ENCODE results near the gene TXNRD3. TPM values are rescaled to one million over a fixed set of nuclear protein-coding genes. Genes with fewer than 3 reads are reported as not detected.

Gene TXNRD3
- total RNA-seq, 1 experiment from 2014 or later, result 11.1 TPM

DNA sequence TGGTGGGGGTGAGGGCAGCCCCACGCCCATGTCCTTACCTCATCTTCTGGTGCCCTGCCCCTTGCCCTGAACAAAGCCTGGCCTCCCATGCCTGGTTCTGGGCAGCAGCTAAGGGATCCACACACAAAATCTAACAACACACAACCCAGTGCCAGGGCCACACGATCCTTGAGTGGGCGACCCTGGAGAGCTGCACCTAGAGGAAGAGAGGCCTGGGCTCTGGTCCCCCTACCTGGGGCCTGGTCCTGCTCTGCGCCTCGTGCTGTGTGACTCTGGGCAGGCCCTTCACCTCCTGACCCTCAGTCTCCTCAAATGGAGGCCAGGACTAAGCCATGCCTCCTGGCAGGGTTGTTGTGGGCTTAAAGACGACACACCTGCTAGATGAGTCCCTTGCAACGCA is 76.2 kb downstream of the TXNRD3 start:
- H3K27me3 Mint-ChIP-seq (ENCODE audit: insufficient read depth, unreplicated experiment), result peaks cover 10% of the 10 kb centered on the region
- H3K4me1 Mint-ChIP-seq (ENCODE audit: low read depth, unreplicated experiment), result peaks cover 6% of the 10 kb centered on the region
- no TSS peak for BruUV-seq (replicated peaks)
- no peaks in the 10 kb centered on the region for H3K9me3 ChIP-seq
- ChIA-PET POLR2A (no interaction called here), CTCF (no interaction called here)
- no peaks in the 10 kb centered on the region for H3K27me3 ChIP-seq (replicated peaks; ENCODE audit: control insufficient read depth, insufficient read depth, low read length)
- no peaks in the 10 kb centered on the region for H3K36me3 Mint-ChIP-seq (ENCODE audit: insufficient read depth, unreplicated experiment)
- no peaks in the 10 kb centered on the region for H3K36me3 ChIP-seq (ENCODE audit: control insufficient read depth, insufficient read depth, low read length)
- no peak overlapping the region for H3K27ac Mint-ChIP-seq (ENCODE audit: unreplicated experiment)
- H3K4me1 ChIP-seq, result no peaks in the 10 kb centered on the region
- intact Hi-C loops (cut with micrococcal nuclease; ENCODE audit: unreplicated experiment), result no loop called here
- DNase-seq, result no peak
- no peak overlapping the region for H3K4me3 ChIP-seq (ENCODE audit: low read depth, low read length)
- H3K4me3 Mint-ChIP-seq (ENCODE audit: unreplicated experiment), result no peak overlapping the region
- H3K9me3 Mint-ChIP-seq (ENCODE audit: unreplicated experiment), result no peaks in the 10 kb centered on the region
- TF ChIP-seq, protein P1, sequence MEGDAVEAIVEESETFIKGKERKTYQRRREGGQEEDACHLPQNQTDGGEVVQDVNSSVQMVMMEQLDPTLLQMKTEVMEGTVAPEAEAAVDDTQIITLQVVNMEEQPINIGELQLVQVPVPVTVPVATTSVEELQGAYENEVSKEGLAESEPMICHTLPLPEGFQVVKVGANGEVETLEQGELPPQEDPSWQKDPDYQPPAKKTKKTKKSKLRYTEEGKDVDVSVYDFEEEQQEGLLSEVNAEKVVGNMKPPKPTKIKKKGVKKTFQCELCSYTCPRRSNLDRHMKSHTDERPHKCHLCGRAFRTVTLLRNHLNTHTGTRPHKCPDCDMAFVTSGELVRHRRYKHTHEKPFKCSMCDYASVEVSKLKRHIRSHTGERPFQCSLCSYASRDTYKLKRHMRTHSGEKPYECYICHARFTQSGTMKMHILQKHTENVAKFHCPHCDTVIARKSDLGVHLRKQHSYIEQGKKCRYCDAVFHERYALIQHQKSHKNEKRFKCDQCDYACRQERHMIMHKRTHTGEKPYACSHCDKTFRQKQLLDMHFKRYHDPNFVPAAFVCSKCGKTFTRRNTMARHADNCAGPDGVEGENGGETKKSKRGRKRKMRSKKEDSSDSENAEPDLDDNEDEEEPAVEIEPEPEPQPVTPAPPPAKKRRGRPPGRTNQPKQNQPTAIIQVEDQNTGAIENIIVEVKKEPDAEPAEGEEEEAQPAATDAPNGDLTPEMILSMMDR (IDR thresholded peaks at IDR 0.05; ENCODE audit: insufficient read depth in 1 of 2, low read depth in 1 of 2, low read length in 1 of 2, severe bottlenecking in 1 of 2, unreplicated experiment in 1 of 2), result no peak

DNA sequence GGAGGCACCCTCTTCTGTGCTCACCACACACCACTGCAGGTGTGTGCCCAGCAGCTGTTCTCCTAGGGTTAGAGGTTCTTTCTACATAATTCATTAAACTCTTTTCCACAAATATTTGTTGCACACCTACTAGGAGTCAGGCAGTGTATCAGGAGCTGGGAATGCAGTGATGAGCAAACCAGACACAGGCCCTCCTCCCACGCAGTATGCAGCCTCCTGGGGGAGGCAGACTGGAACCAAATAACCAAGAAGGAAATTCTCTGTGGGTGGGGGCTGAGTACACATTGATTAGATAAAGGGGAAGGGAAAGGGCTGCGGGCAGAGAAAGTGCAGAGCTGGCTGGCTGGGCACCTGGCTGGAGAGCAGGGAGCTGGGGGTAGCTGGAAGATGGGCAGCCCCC is 77.7 kb downstream of the TXNRD3 start:
- CTCF ChIA-PET, result no interaction called here
- intact Hi-C loops (cut with micrococcal nuclease; ENCODE audit: unreplicated experiment), result no loop called here
- Histone ChIP-seq H3K4me1 (no peaks in the 10 kb centered on the region), H3K4me3 (ENCODE audit: low read depth, low read length) (no peak overlapping the region), H3K36me3 (ENCODE audit: control insufficient read depth, insufficient read depth, low read length) (no peaks in the 10 kb centered on the region), H3K9me3 (no peaks in the 10 kb centered on the region), H3K27me3 (replicated peaks; ENCODE audit: control insufficient read depth, insufficient read depth, low read length) (no peaks in the 10 kb centered on the region)
- Mint-ChIP-seq H3K27ac (ENCODE audit: unreplicated experiment) (no peak overlapping the region), H3K27me3 (ENCODE audit: insufficient read depth, unreplicated experiment) (peaks cover 13% of the 10 kb centered on the region), H3K36me3 (ENCODE audit: insufficient read depth, unreplicated experiment) (no peaks in the 10 kb centered on the region), H3K4me1 (ENCODE audit: low read depth, unreplicated experiment) (peaks cover 15% of the 10 kb centered on the region), H3K9me3 (ENCODE audit: unreplicated experiment) (no peaks in the 10 kb centered on the region), H3K4me3 (ENCODE audit: unreplicated experiment) (no peak overlapping the region)
- TF ChIP-seq, protein P1 (IDR thresholded peaks at IDR 0.05; ENCODE audit: insufficient read depth in 1 of 2, low read depth in 1 of 2, low read length in 1 of 2, severe bottlenecking in 1 of 2, unreplicated experiment in 1 of 2), result no peak
- BruUV-seq (replicated peaks), result no TSS peak
- DNase-seq, result no peak
- POLR2A ChIA-PET, result no interaction called here

GRCh38 chr3:126573492-126574117 is 81.3 kb downstream of the TXNRD3 start:
- Mint-ChIP-seq H3K4me1 (ENCODE audit: low read depth, unreplicated experiment) (peaks cover 15% of the 10 kb centered on the region), H3K36me3 (ENCODE audit: insufficient read depth, unreplicated experiment) (no peaks in the 10 kb centered on the region), H3K4me3 (ENCODE audit: unreplicated experiment) (peak overlapping the region; percentile 75), H3K9me3 (ENCODE audit: unreplicated experiment) (no peaks in the 10 kb centered on the region), H3K27me3 (ENCODE audit: insufficient read depth, unreplicated experiment) (peaks cover 6% of the 10 kb centered on the region), H3K27ac (ENCODE audit: unreplicated experiment) (no peak overlapping the region)
- Histone ChIP-seq H3K4me1 (no peaks in the 10 kb centered on the region), H3K9me3 (no peaks in the 10 kb centered on the region), H3K4me3 (ENCODE audit: low read depth, low read length) (peak overlapping the region; percentile 29), H3K27me3 (replicated peaks; ENCODE audit: control insufficient read depth, insufficient read depth, low read length) (no peaks in the 10 kb centered on the region), H3K36me3 (ENCODE audit: control insufficient read depth, insufficient read depth, low read length) (no peaks in the 10 kb centered on the region)
- peak; percentile 60 to 61 for DNase-seq
- intact Hi-C loops (cut with micrococcal nuclease; ENCODE audit: unreplicated experiment), result no loop called here
- TF ChIP-seq, protein P1 (IDR thresholded peaks at IDR 0.05; ENCODE audit: insufficient read depth in 1 of 2, low read depth in 1 of 2, low read length in 1 of 2, severe bottlenecking in 1 of 2, unreplicated experiment in 1 of 2), result no peak
- ChIA-PET CTCF (no interaction called here), POLR2A (no interaction called here)
- no TSS peak for BruUV-seq (replicated peaks)

All from Caco-2 (cell line).